SHP77 (cell line): ENCODE measurements around the gene ARL5C.
"Not testable (repeated sequence)": the region's sequence is repeated elsewhere in the genome, so short reads cannot be mapped to it uniquely, and the experiment has no call there.

ENCODE experiments used
- DNase-seq, 2 experiments: peaks; one replicate each; lab custom pipeline; 2025; lab: John Stamatoyannopoulos, UW

Gene ARL5C

DNA sequence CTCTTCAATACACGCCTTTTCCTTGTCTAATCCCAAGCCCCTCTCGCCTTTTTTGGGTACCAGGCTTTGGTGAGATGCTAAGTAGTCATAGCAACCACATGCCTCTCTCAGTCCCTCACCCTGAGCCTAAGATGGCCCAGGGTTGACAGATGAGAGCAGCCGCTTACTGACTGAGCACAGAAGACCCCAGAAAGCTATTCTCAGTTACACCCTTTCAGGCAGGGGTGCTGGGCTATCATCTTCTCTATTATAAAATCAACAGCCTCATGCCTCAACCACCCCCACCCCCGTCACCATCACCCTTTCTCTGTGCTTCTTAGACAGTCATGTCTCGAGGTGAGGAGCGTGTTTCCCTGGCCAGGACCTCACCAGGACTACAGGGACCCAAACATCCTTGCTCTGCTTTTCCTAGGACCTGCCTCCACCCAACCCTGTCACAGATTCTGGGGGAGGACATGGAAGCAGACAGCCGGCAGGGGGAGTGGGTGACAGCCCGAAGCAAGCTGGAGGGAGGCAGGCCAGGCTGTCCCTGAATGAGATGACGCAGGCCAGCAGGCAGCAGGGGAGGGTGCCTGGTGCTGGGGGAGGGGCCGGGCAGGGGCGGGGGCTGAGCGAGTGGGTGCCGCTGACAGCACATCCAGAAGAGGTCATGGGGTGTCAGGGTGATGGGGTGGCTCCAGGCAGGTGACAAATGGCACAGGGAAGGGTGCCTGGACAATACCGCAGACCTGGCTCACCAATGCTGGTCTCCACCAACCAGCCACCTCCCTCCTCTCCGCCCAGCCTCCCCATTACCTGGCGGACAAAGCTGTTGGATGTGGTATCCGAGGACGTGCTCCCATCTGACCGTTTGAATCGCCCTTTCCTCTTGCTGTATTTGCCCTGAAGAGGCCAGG, 28.4 kb upstream of the ARL5C start:
- no peak for DNase-seq

DNA sequence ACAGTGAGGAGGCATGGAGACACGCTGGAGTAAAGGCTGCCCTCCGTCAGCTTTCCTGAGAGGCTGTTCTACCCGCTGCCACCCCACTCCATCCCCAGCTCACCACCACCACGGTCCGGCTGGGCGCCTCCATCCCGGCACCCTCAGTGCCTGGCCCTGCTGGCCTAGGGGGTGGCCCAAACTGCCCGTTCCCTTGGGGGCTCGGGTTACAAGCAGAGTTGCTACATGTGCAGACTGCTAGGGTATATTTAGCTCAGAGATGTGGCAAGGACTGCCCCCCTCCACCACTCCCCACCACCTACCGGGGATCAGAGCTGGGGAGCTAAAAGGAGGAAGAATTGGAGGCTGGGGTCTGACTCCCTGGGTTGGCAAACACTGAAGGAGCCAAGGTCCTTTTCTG, 27.4 kb upstream of the ARL5C start:
- DNase-seq, result no peak

DNA sequence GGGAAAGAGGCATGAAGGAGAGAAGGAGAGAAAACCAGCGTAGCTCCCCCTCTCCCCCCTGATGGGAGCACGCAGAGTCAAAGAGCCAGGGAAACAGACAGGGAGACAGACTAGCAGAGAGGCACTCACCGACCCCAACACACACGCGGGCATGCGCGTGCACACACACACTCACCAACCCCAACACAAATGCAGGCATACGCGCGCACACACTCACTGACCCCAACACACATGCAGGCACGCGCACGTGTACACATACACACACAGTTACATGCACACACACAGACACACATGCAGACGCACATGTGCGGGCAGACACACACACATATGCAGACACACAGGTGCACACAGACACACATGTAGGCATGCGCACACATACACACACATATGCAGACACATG, 26.9 kb upstream of the ARL5C start:
- DNase-seq, result no peak

DNA sequence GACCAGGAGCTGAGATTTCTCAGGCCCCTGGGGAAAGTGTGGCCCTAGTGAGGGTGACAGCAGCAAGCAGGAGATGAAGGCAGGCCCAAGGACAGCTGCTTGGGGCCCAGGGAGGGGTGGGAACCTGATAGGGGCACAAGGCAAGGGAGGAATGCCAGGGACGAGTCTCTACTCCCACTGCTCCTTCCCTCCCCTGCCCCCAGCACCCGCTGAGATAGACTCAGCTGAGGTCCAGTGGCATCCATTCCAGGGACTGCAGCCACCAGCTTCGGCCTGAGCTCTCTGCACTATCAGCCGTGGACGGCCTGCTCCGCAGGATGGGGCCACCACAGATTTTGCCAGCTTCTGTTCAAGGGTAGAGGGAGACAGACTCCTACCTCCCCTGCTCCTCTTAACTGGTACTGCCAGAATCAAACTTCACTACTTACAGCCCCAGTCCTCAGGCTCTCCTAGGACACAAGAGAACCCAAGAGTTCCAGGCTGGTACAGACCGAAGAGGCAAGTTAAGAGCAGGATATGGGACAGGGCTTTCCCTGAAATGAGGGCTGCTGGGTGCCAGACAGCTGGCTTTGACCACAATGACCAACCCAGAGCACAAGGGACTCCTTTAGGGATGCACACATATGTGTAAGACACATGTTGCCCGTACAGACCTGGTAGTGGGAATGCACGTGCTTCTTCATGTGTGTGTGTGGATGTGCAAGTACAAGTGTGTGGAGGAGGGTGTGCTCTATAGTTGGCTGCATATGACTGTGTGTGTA, 26.0 kb upstream of the ARL5C start:
- DNase-seq, result no peak

- DNase-seq, result no peak
These were observed 21.3 kb upstream of the ARL5C start for GRCh38 chr17:39187152-39187830.

GRCh38 chr17:39186481-39187002, 20.6 kb upstream of the ARL5C start:
- DNase-seq, result peak in 1 of 2 experiments; percentile 30

DNA sequence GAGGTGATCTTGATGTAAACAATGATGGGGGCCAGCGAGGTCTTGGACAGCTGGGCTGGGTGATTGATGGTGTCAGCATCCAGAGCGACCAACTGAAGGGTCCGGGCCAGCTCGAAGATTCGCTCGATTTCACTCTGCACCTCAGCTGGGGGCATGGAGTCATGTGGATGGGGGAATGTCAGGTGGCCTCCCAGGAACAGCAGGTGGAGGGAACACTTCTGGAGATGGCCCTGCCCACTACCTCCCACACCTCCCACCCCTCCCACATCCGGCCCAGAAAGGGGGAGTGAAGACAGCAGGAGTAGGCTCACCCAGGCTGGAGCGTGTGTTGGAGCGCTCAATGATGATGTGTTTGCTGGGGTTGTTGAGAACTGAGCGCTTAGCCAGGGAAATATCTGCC, 17.8 kb upstream of the ARL5C start:
- no peak for DNase-seq

DNA sequence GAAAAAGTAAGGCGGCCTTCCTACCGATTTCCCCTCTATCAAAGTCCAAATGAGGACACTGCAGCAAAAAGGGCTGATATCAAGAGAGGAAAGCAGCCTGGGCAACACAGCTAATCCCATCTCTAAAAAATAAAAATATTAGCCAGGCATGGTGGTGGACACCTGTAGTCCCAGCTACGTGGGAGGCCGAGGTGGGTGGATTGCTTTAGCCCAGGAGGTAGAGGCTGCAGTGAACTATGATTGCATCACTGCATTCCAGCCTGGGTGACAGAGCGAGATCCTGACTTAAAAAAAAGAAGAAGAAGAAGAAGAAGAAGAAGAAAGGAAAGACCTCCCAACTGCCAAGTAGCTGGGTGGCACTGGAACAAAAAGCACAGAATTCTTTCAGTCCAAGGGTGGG, 17.1 kb upstream of the ARL5C start:
- no peak for DNase-seq

- DNase-seq, result no peak
These were observed 15.3 kb upstream of the ARL5C start for GRCh38 chr17:39181303-39181702.

DNA sequence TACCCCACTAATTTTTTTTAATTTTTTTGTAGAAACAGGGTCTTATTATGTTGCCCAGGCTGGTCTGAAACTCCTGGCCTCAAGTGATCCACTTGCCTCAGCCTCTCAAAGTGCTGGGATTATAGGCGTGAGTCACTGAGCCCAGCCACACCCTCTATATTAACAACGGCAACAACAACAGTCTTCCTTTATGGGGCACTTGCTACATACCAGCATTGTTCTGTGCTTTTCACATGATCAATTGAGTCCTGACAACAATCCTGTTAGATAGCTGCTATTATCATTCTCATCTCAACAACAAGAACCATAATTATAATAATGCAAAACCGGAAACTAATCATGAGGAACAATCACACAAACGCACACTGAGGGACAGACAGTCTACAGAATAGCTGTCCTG, 12.6 kb upstream of the ARL5C start:
- no peak for DNase-seq

- DNase-seq, result peak in 1 of 2 experiments; percentile 11
These were observed 11.3 kb upstream of the ARL5C start for GRCh38 chr17:39177256-39177655.

GRCh38 chr17:39175695-39176093, 9.7 kb upstream of the ARL5C start:
- no peak for DNase-seq

DNA sequence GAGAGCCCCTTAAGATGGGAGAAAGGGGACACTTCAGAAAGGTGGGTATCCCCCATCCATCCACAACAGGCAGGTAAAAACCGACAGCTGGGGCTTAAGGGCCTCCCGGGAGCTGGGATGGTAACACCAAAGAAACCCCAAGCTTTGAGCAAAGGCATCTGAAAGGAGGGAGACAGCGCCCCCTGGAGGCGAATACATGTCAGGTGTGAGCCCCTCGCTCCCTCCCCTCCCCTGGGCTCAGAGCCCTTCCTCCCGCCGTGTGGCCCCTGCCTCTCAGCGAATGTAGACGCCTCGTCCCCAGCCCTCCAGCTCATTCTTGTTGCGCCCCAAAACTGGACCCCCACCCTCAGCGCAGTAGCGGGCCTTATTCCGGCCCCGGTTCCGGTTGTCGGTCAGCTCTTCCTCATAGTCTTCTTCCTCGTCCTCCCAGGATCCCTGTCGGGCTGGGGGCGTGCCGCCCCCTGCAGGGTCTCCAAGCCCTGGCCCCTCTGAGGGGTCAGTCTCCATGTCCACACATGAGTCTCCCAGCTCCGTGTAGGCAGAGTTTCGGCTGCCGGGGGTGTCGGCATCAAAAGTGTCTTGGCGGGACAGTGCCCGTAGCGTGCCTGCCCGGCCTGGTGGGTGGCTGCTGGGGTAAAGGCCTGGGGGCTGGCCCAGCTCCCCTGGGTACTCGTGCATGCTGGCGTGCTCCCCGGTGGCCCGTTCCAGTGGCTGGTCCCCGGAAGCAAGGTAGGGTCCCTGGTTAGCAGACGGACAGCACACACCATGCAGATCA, 9.1 kb upstream of the ARL5C start:
- peak; percentile 46 to 71 for DNase-seq

GRCh38 chr17:39173526-39174274, 7.7 kb upstream of the ARL5C start:
- no peak for DNase-seq

- no peak for DNase-seq
These were observed 7.1 kb upstream of the ARL5C start for GRCh38 chr17:39173080-39173479.

DNA sequence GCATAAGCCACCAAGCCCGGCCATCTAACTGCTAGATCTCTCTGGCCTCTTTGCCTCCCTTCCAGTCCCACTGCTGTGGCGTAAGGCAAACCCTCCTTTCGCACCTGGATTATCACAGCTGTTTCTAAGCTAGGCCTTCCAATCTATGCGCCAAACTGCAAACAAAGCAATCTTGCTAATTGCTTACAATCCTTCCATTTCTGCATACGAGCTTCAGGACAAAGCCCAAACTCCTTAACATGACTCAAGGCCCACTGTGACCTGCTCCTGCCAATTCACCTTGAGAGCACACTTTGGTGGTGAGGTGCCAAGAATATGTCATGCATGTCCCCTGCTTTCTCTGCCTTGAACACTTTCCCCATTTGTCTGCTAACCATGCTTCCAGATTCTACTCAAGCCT, 6.0 kb upstream of the ARL5C start:
- no peak for DNase-seq

- DNase-seq, result no peak
These were observed 4.6 kb upstream of the ARL5C start for GRCh38 chr17:39170558-39170957.

GRCh38 chr17:39170109-39170508, 4.1 kb upstream of the ARL5C start:
- DNase-seq, result no peak

DNA sequence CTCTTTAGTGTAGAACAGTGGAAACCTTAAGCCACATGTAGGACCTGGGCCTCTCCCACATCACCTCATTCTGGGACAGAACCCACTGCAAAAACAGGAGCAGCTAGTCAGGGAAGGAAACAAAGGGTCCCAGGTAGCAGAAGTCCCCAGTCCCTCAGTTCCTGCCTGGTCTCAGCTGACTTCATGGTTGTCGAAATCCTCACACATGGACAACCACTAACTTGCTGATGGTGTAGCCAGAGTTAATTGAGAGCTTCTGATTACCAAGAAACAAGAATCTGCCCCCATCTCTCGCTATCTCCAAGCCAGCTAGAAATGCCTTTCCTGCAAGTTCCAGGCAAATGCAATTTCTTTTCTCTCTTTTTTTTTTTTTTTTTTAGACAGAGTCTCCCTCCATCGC, 3.6 kb upstream of the ARL5C start:
- no peak for DNase-seq

DNA sequence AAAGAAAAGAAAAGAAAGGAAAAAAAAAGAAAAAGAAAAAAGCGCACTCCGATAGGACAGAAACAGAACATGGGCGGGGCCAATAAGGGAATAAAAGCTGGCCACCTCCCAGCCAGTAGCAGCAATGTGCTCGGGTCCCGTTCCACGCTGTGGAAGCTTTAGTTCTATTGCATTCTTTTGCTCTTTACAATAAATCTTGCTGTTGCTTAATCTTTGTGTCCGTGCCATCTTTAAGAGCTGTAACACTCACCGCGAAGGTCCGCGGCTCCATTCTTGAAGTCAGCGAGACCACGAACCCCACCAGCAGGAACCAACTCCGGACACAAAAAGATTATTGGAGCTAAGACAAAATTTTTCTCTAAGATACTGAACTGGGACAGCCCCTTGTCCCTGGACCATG, 3.1 kb upstream of the ARL5C start:
- no peak for DNase-seq

DNA sequence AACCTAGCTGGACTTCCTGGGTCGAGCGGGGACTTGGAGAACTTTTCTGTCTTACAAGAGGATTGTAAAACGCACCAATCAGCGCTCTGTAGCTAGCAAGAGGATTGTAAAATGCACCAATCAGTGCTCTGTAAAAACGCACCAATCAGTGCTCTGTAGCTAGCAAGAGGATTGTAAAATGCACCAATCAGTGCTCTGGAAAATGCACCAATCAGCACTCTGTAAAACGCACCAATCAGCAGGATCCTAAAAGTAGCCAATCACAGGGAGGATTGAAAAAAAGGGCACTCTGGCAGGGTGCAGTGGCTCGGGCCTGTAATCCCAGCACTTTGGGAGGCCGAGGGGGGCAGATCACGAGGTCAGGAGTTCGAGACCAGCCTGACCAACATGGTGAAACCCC, 2.5 kb upstream of the ARL5C start:
- DNase-seq, result not testable (repeated sequence)
